T-helper 17 cell (primary cell): ENCODE data around the gene GFOD1. TPM values are rescaled to one million over a fixed set of nuclear protein-coding genes. Genes with fewer than 3 reads are reported as not detected.

Source experiments
- ATAC-seq: fragments of 150-1000 bp; cut with Tn5 transposase; 2 replicates; pipeline ENCODE4 v1.10.0; 2021; ENCODE audit warnings: mild to moderate bottlenecking, moderate library complexity
- DNase-seq, 3 donors: peaks; one replicate each; pipeline versions ENCODE4 v3.0.0 to v3.0.0-alpha.2; 2020 to 2021
- H3K9me3 ChIP-seq: one replicate; pipeline ENCODE4 v1.7.0; 2013; ENCODE audit warnings: low read length, mild to moderate bottlenecking; ENCODE audit not compliant: control insufficient read depth, poor library complexity, severe bottlenecking
- H3K27ac Mint-ChIP-seq: one replicate; pipeline ENCODE4 v1.8.0; 2022; ENCODE audit warnings: mild to moderate bottlenecking, moderate library complexity, mixed read lengths
- H3K27me3 Mint-ChIP-seq: one replicate; pipeline ENCODE4 v1.8.0; 2022; ENCODE audit warnings: mixed read lengths
- H3K36me3 Mint-ChIP-seq: one replicate; pipeline ENCODE4 v1.8.0; 2022; ENCODE audit warnings: low read depth, mixed read lengths
- H3K4me1 Mint-ChIP-seq: one replicate; pipeline ENCODE4 v1.8.0; 2022; ENCODE audit warnings: mild to moderate bottlenecking, mixed read lengths
- H3K4me3 Mint-ChIP-seq: one replicate; pipeline ENCODE4 v1.8.0; 2022; ENCODE audit warnings: mild to moderate bottlenecking, moderate library complexity, mixed read lengths
- total RNA-seq, 4 donors: library from RNA in 2 of 4; stranded (reverse) in 2 of 4; gene quantifications; one replicate each; pipeline ENCODE4 v1.2.3 and lab custom pipeline; 2022 to 2026

GFOD1 gene
- total RNA-seq, 2 donors from 2014 or later, result 1.4 to 3.1 TPM

GRCh38 chr6:13505345-13505734 is 17.9 kb upstream of the GFOD1 start:
- Mint-ChIP-seq H3K27me3 (peaks cover 25% of the 10 kb centered on the region), H3K4me3 (no peak overlapping the region), H3K4me1 (peaks cover 5% of the 10 kb centered on the region), H3K36me3 (peaks cover 2% of the 10 kb centered on the region), H3K27ac (no peak overlapping the region)
- no peak for DNase-seq
- no peaks in the 10 kb centered on the region for H3K9me3 ChIP-seq
- ATAC-seq, result no peak

- Mint-ChIP-seq H3K4me1 (peaks cover 5% of the 10 kb centered on the region), H3K4me3 (no peak overlapping the region), H3K36me3 (peaks cover 2% of the 10 kb centered on the region), H3K27me3 (peaks cover 20% of the 10 kb centered on the region), H3K27ac (no peak overlapping the region)
- H3K9me3 ChIP-seq, result no peaks in the 10 kb centered on the region
- ATAC-seq (no peak), DNase-seq (no peak)
Measured at GRCh38 chr6:13504611-13505344, 17.4 kb upstream of the GFOD1 start.

DNA sequence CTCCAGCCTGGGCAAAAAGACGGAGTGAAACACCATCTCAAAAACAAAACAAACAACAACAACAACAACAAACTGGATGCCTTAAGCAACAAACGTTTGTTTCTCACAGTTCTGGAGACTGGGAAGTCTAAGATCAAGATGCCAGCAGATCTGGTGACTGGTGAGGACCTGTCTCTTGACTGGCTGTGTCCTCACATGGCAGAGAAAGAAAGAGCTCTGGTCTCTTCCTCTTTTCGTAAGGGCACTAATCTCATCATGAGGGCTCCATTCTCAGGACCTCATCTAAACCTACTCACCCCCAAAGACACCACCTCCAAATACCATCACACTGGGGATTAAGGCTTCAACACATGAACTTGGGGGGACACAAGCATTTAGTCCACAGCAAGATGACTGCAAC is 13.5 kb upstream of the GFOD1 start:
- H3K9me3 ChIP-seq, result no peaks in the 10 kb centered on the region
- H3K27ac Mint-ChIP-seq, result no peak overlapping the region
- peaks cover 5% of the 10 kb centered on the region for H3K4me1 Mint-ChIP-seq
- DNase-seq (no peak), ATAC-seq (no peak)
- peaks cover 2% of the 10 kb centered on the region for H3K36me3 Mint-ChIP-seq
- no peak overlapping the region for H3K4me3 Mint-ChIP-seq
- H3K27me3 Mint-ChIP-seq, result peaks cover 15% of the 10 kb centered on the region

DNA sequence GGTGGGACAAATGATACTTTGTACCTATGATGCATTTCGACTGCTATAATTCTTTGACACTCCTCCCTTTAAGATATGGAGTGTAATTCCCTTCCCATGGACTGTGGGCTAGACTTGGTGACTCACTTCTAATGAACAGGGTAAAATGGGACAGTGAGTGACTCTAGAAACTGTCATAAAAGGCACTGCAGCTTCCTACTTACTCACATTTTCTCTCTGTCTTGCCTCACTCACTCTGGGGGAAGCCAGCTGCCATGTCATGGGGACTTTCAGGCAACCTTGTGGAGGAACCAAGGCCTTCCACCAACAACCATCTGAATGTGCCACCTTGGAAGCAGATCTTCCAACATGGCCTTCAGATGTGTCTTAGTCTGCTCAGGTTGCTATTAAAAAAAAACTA is 12.9 kb upstream of the GFOD1 start:
- Mint-ChIP-seq H3K27ac (no peak overlapping the region), H3K27me3 (peaks cover 8% of the 10 kb centered on the region), H3K4me1 (peaks cover 3% of the 10 kb centered on the region), H3K36me3 (peaks cover under 1% of the 10 kb centered on the region), H3K4me3 (no peak overlapping the region)
- DNase-seq (no peak), ATAC-seq (no peak)
- no peaks in the 10 kb centered on the region for H3K9me3 ChIP-seq

GRCh38 chr6:13496513-13497190 is 9.3 kb upstream of the GFOD1 start:
- no peaks in the 10 kb centered on the region for H3K9me3 ChIP-seq
- Mint-ChIP-seq H3K4me1 (no peaks in the 10 kb centered on the region), H3K4me3 (no peak overlapping the region), H3K36me3 (no peaks in the 10 kb centered on the region), H3K27ac (no peak overlapping the region), H3K27me3 (peaks cover 5% of the 10 kb centered on the region)
- DNase-seq (no peak), ATAC-seq (no peak)

- no peak for ATAC-seq
- no peaks in the 10 kb centered on the region for H3K27me3 Mint-ChIP-seq
- H3K9me3 ChIP-seq, result no peaks in the 10 kb centered on the region
- no peak overlapping the region for H3K4me3 Mint-ChIP-seq
- no peak overlapping the region for H3K27ac Mint-ChIP-seq
- no peaks in the 10 kb centered on the region for H3K36me3 Mint-ChIP-seq
- H3K4me1 Mint-ChIP-seq, result no peaks in the 10 kb centered on the region
- no peak for DNase-seq
Measured at GRCh38 chr6:13495818-13496217, 8.4 kb upstream of the GFOD1 start.

DNA sequence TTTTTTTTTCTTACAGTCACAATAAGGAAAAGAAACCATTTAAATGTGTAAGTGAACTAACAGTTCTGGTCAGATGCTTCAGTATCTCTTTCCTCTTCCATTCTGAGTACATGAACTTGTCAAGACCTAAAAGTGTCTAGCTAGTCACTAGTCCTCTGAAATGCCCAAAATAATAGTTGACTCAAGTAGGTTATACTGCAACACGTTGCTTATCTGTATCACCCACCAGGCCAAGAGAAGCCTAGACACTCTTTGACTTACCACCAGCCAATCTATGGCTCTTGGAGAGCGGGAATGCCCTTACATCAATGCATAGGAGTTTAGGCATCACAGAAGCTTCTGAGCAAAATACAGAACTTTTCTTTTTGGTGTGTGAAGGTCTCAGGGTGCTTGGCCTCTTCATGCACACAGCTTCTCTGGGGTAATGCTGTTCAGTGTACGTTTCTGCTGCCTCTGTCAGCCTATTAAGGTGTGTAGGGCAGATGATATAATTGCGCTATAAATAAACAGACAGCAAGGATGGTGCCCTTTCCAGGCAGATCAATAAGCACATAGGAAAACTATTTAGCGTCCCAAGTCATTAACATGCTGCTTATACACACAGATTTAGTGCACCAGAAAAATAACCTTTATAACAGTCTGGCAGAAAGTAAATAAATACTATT is 7.8 kb upstream of the GFOD1 start:
- no peaks in the 10 kb centered on the region for H3K4me1 Mint-ChIP-seq
- H3K27ac Mint-ChIP-seq, result no peak overlapping the region

GRCh38 chr6:13494137-13494536 is 6.7 kb upstream of the GFOD1 start:
- no peak overlapping the region for H3K4me3 Mint-ChIP-seq
- no peaks in the 10 kb centered on the region for H3K9me3 ChIP-seq
- H3K27ac Mint-ChIP-seq, result no peak overlapping the region
- H3K36me3 Mint-ChIP-seq, result no peaks in the 10 kb centered on the region
- H3K27me3 Mint-ChIP-seq, result no peaks in the 10 kb centered on the region
- no peak for ATAC-seq
- H3K4me1 Mint-ChIP-seq, result no peaks in the 10 kb centered on the region
- no peak for DNase-seq

More for the DNA sequence above, 7.8 kb upstream of the GFOD1 start:
- no peaks in the 10 kb centered on the region for H3K9me3 ChIP-seq
- no peaks in the 10 kb centered on the region for H3K27me3 Mint-ChIP-seq
- ATAC-seq (no peak), DNase-seq (no peak)
- no peak overlapping the region for H3K4me3 Mint-ChIP-seq
- no peaks in the 10 kb centered on the region for H3K36me3 Mint-ChIP-seq

- no peaks in the 10 kb centered on the region for H3K9me3 ChIP-seq
- peaks cover 6% of the 10 kb centered on the region for H3K27me3 Mint-ChIP-seq
- H3K36me3 Mint-ChIP-seq, result no peaks in the 10 kb centered on the region
- ATAC-seq (no peak), DNase-seq (no peak)
- H3K27ac Mint-ChIP-seq, result no peak overlapping the region
- H3K4me3 Mint-ChIP-seq, result no peak overlapping the region
- peaks cover 5% of the 10 kb centered on the region for H3K4me1 Mint-ChIP-seq
Measured at GRCh38 chr6:13493147-13493546, 5.7 kb upstream of the GFOD1 start.

- Mint-ChIP-seq H3K27me3 (peaks cover 6% of the 10 kb centered on the region), H3K36me3 (no peaks in the 10 kb centered on the region), H3K27ac (no peak overlapping the region), H3K4me3 (no peak overlapping the region), H3K4me1 (peaks cover 9% of the 10 kb centered on the region)
- H3K9me3 ChIP-seq, result no peaks in the 10 kb centered on the region
- ATAC-seq, result no peak
- DNase-seq, result no peak
Measured at GRCh38 chr6:13492357-13492756, 5.0 kb upstream of the GFOD1 start.

DNA sequence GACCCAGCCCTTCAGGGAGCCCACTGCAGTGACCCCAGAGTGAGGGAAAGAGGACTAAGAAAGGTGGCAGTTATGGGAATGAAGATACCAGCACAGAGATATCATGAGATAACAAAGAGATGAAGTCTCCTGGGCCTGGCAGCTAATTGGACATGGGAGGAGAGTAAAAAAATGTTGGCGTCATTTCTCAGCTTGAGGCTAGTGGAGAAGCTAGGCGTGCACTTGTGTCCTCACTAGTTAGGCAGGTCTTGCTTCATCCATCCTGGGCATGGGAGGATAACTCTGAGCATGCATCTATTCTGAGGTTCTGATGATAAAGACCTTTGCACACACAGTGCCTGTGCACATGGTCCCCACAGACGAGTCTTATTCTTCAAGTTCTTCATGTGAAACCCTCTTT is 4.1 kb upstream of the GFOD1 start:
- H3K36me3 Mint-ChIP-seq, result no peaks in the 10 kb centered on the region
- ATAC-seq, result no peak

DNA sequence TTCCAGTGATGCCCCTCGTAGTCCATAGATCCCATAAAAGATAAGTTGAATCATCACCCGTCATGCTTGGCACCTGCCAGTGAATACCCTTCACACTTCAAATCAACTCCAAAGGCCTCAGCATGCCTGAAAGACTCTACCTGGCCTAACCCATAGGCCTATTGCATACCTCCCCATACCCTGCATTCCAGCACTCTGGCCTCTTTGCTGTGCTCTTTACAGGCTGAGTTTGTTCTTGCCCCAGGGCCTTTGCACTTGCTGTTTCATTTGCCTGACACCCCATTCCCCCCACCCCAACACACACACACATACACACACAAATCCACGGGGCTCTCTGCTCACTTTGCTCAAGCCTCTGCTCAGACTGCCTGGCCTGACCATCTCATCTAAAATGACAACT is 3.0 kb upstream of the GFOD1 start:
- Mint-ChIP-seq H3K36me3 (no peaks in the 10 kb centered on the region), H3K4me3 (no peak overlapping the region), H3K27ac (no peak overlapping the region), H3K27me3 (peaks cover 11% of the 10 kb centered on the region), H3K4me1 (peaks cover 21% of the 10 kb centered on the region)
- no peaks in the 10 kb centered on the region for H3K9me3 ChIP-seq
- ATAC-seq (no peak), DNase-seq (no peak)

More for the DNA sequence above, 4.1 kb upstream of the GFOD1 start:
- H3K4me3 Mint-ChIP-seq, result no peak overlapping the region
- DNase-seq, result no peak
- H3K9me3 ChIP-seq, result no peaks in the 10 kb centered on the region
- peaks cover 12% of the 10 kb centered on the region for H3K4me1 Mint-ChIP-seq
- H3K27me3 Mint-ChIP-seq, result peaks cover 6% of the 10 kb centered on the region
- no peak overlapping the region for H3K27ac Mint-ChIP-seq

GRCh38 chr6:13488896-13489237 is 1.5 kb upstream of the GFOD1 start:
- no peak for ATAC-seq
- H3K27me3 Mint-ChIP-seq, result peaks cover 22% of the 10 kb centered on the region
- peak overlapping the region; percentile 96 for H3K4me3 Mint-ChIP-seq
- no peak for DNase-seq
- no peaks in the 10 kb centered on the region for H3K9me3 ChIP-seq
- H3K36me3 Mint-ChIP-seq, result no peaks in the 10 kb centered on the region
- peaks cover 26% of the 10 kb centered on the region for H3K4me1 Mint-ChIP-seq
- H3K27ac Mint-ChIP-seq, result no peak overlapping the region
